ENCODE measurements around the gene TGIF2.
A peak's percentile ranks its signal among the peaks of the same experiment; 100 is the strongest.

Gene TGIF2

GRCh38 chr20:36573103-36573797, at the start of gene TGIF2:
Gene TGIF2 (plus strand): TSS chr20:36573597. CDS start chr20:36578775, 5,178 bp downstream.
- H3K4me3 ChIP-seq, result peak within 1 kb of the TSS; percentile 86
- TF ChIP-seq CTCF (IDR thresholded peaks at IDR 0.05), result no peak
- H3K27ac ChIP-seq, result peak within 1 kb of the TSS; percentile 79 to 92
- DNase-seq (ENCODE audit: low spot score), result peak; percentile 90

GRCh38 chr20:36525620-36526365, 47.6 kb upstream of the TGIF2 start:
- no peak for TF ChIP-seq CTCF (IDR thresholded peaks at IDR 0.05)
- H3K4me3 ChIP-seq, result no peak overlapping the region
- peak overlapping the region in 1 of 2 donors; percentile 25 for H3K27ac ChIP-seq
- DNase-seq (ENCODE audit: low spot score), result no peak

- no peak for TF ChIP-seq CTCF (IDR thresholded peaks at IDR 0.05)
- DNase-seq (ENCODE audit: low spot score), result no peak
- Histone ChIP-seq H3K27ac (peak overlapping the region in 1 of 2 donors; percentile 25), H3K4me3 (no peak overlapping the region)
These were observed 46.8 kb upstream of the TGIF2 start for GRCh38 chr20:36526521-36527011.

- TF ChIP-seq CTCF (IDR thresholded peaks at IDR 0.05), result no peak
- H3K27ac ChIP-seq, result peak overlapping the region in 1 of 2 donors; percentile 51
- H3K4me3 ChIP-seq, result no peak overlapping the region
- DNase-seq (ENCODE audit: low spot score), result no peak
These were observed 45.9 kb upstream of the TGIF2 start for GRCh38 chr20:36527331-36528125.

- Histone ChIP-seq H3K27ac (peak overlapping the region in 1 of 2 donors; percentile 25), H3K4me3 (no peak overlapping the region)
- DNase-seq (ENCODE audit: low spot score), result no peak
- TF ChIP-seq CTCF (IDR thresholded peaks at IDR 0.05), result no peak
These were observed 45.1 kb upstream of the TGIF2 start for GRCh38 chr20:36528176-36528874.

- Histone ChIP-seq H3K27ac (peak overlapping the region in 1 of 2 donors; percentile 25), H3K4me3 (no peak overlapping the region)
- no peak for DNase-seq (ENCODE audit: low spot score)
- no peak for TF ChIP-seq CTCF (IDR thresholded peaks at IDR 0.05)
These were observed 44.5 kb upstream of the TGIF2 start for GRCh38 chr20:36528875-36529417.
